Gastrocnemius medialis (tissue), 4 donors: Measurements from ENCODE around the gene TMEM150C.

Experiments
- CTCF ChIP-seq, 5 experiments: fragments of 450-650 bp in 3 of 5; fragments of 200-600 bp in 2 of 5; sonication (generic) in 2 of 5; IDR thresholded peaks in 4 of 5; conservative IDR thresholded peaks in 1 of 5; 1 replicate in 4 of 5; 2 replicates in 1 of 5; pipeline ENCODE4 v1.5.1; 2016 to 2019; ENCODE audit warnings: antibody characterized with exemption in 5 of 5, mild to moderate bottlenecking in 3 of 5, moderate library complexity in 3 of 5
- POLR2A ChIP-seq, 2 donors: fragments of 450-650 bp; IDR thresholded peaks; one replicate each; pipeline ENCODE4 v1.6.1; 2017; ENCODE audit warnings: antibody characterized with exemption in 2 of 2, mild to moderate bottlenecking in 2 of 2, moderate library complexity in 2 of 2

DNA sequence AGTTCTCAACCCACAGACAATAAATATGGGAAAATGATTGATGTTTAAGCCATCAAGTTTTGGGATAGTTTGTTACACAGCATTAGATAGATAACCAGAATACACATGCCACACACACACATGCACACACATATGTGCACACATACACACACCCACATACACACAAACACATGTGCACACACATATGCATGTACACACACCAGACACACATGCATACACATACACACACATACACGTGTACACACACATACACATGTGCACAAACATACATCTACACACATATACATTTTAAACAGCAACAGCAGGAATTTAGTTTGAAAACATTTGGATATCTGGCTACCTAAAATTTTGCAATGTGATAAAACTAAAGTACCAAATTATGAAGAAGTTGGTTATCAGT, 42.7 kb upstream of the TMEM150C start:
- TF ChIP-seq CTCF (IDR thresholded peaks at IDR 0.05 in 4 of 5, conservative IDR thresholded peaks at IDR 0.05 in 1 of 5) = no peak
- no peak for TF ChIP-seq POLR2A (IDR thresholded peaks at IDR 0.05)
